ENCODE results near the gene PTPRD.

DNA sequence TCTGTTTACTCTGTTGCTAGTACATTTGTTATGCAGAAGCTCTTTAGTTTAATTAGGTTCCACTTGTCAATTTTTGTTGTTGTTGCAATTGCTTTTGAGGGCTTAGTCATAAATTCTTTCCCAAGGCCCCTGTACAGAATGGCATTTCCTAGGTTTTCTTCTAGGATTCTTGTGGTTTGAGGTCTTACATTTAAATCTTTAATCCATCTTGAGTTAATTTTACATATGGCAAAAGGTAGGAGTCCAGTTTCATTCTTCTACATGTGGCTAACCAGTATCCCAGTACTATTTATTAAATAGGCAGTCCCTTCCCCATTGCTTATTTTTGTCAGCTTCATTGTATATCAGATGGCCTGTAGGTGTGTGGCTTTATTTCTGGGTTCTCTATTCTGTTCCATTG, 792.4 kb downstream of the PTPRD start:
- TF ChIP-seq, protein P1, sequence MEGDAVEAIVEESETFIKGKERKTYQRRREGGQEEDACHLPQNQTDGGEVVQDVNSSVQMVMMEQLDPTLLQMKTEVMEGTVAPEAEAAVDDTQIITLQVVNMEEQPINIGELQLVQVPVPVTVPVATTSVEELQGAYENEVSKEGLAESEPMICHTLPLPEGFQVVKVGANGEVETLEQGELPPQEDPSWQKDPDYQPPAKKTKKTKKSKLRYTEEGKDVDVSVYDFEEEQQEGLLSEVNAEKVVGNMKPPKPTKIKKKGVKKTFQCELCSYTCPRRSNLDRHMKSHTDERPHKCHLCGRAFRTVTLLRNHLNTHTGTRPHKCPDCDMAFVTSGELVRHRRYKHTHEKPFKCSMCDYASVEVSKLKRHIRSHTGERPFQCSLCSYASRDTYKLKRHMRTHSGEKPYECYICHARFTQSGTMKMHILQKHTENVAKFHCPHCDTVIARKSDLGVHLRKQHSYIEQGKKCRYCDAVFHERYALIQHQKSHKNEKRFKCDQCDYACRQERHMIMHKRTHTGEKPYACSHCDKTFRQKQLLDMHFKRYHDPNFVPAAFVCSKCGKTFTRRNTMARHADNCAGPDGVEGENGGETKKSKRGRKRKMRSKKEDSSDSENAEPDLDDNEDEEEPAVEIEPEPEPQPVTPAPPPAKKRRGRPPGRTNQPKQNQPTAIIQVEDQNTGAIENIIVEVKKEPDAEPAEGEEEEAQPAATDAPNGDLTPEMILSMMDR (conservative IDR thresholded peaks at IDR 0.05; ENCODE audit: low read depth in 2 of 2) = no peak
- TF ChIP-seq EZH2 (IDR thresholded peaks at IDR 0.05; ENCODE audit: low read depth, unreplicated experiment) (no peak), JUNB (IDR thresholded peaks at IDR 0.05; ENCODE audit: unreplicated experiment) (no peak)
